ENCODE results near the gene SCGB1C1.
"Not testable (repeated sequence)": the region's sequence is repeated elsewhere in the genome, so short reads cannot be mapped to it uniquely, and the experiment has no call there.

Gene SCGB1C1

GRCh38 chr11:235997-236773 is 43.3 kb downstream of the SCGB1C1 start, which contains the start of gene SIRT3:
SIRT3 (minus strand) TSS chr11:236342; CDS start chr11:236328, 14 bp downstream.
- CTCF ChIA-PET: interaction anchor here (1.9 to 7.9 kb wide), 4 partner anchors 14 to 32 kb away, joined by 4 to 61 read pairs (median 7); no protein-coding TSS in a partner anchor
- Histone ChIP-seq H3K9me3 (ENCODE audit: control extremely low read depth in 1 of 5, control insufficient read depth in 4 of 5, insufficient read depth in 2 of 5, low read depth in 1 of 5, low read length in 4 of 5) (no peaks in the 10 kb centered on the region), H3K27me3 (replicated peaks in 2 of 5; ENCODE audit: control insufficient read depth in 4 of 5, insufficient read depth in 5 of 5, low read length in 4 of 5) (no peaks in the 10 kb centered on the region), H3K27ac (ENCODE audit: insufficient read depth in 1 of 2, low read depth in 1 of 2, low read length in 2 of 2, poor library complexity in 1 of 2, severe bottlenecking in 2 of 2) (peak within 1 kb of the TSS; percentile 93 to 97), H3K36me3 (ENCODE audit: control insufficient read depth in 4 of 4, insufficient read depth in 4 of 4, low read length in 3 of 4) (peaks cover 2 to 17% (median 6%) of the 10 kb centered on the region in 4 experiments), H3K4me1 (ENCODE audit: control extremely low read depth in 1 of 4, control insufficient read depth in 4 of 4, insufficient read depth in 4 of 4, low read length in 3 of 4) (peaks cover 12 to 28% (median 19%) of the 10 kb centered on the region in 4 experiments), H3K4me3 (ENCODE audit: control insufficient read depth in 1 of 7, extremely low read depth in 1 of 7, insufficient read depth in 4 of 7, low read depth in 2 of 7, low read length in 6 of 7) (peak within 1 kb of the TSS; percentile 88 to 99 (median 94))
- 0% methylated on average over 24 of the region's 70 CpGs for WGBS (ENCODE audit: insufficient coverage)
- POLR2A ChIA-PET: interaction anchor here (1.5 to 1.6 kb wide), 2 partner anchors 29 to 31 kb away, joined by 4 to 11 read pairs; partner anchors contain the start of genes BET1L and RIC8A
- DNase-seq: peak; percentile 83 to 92 (median 91)

- Histone ChIP-seq H3K27me3 (replicated peaks in 2 of 5; ENCODE audit: control insufficient read depth in 4 of 5, insufficient read depth in 5 of 5, low read length in 4 of 5) (no peaks in the 10 kb centered on the region), H3K9me3 (ENCODE audit: control extremely low read depth in 1 of 5, control insufficient read depth in 4 of 5, insufficient read depth in 2 of 5, low read depth in 1 of 5, low read length in 4 of 5) (no peaks in the 10 kb centered on the region), H3K27ac (ENCODE audit: insufficient read depth in 1 of 2, low read depth in 1 of 2, low read length in 2 of 2, poor library complexity in 1 of 2, severe bottlenecking in 2 of 2) (peak within 1 kb of the TSS; percentile 93 to 97), H3K36me3 (ENCODE audit: control insufficient read depth in 4 of 4, insufficient read depth in 4 of 4, low read length in 3 of 4) (peaks cover 2 to 26% (median 10%) of the 10 kb centered on the region in 4 experiments), H3K4me1 (ENCODE audit: control extremely low read depth in 1 of 4, control insufficient read depth in 4 of 4, insufficient read depth in 4 of 4, low read length in 3 of 4) (peaks cover 12 to 28% (median 19%) of the 10 kb centered on the region in 4 experiments), H3K4me3 (ENCODE audit: control insufficient read depth in 1 of 7, extremely low read depth in 1 of 7, insufficient read depth in 4 of 7, low read depth in 2 of 7, low read length in 6 of 7) (peak within 1 kb of the TSS; percentile 88 to 99 (median 94))
- peak; percentile 89 to 91 (median 90) for DNase-seq
- ChIA-PET POLR2A (interaction anchor here (0.6 to 1.6 kb wide), 3 partner anchors 30 to 68 kb away, joined by 3 to 11 read pairs (median 4); partner anchors contain the start of genes BET1L and RIC8A), CTCF (interaction anchor here (1.1 to 7.9 kb wide), 6 partner anchors 13 to 40 kb away, joined by 3 to 61 read pairs (median 5); no protein-coding TSS in a partner anchor)
- WGBS (ENCODE audit: insufficient coverage): 0% methylated on average over 55 of the region's 62 CpGs
Observed at GRCh38 chr11:236774-237767, 44.2 kb downstream of the SCGB1C1 start, which contains the start of gene PSMD13. PSMD13 (plus strand) TSS chr11:236976; CDS start chr11:237050, 74 bp downstream.

DNA sequence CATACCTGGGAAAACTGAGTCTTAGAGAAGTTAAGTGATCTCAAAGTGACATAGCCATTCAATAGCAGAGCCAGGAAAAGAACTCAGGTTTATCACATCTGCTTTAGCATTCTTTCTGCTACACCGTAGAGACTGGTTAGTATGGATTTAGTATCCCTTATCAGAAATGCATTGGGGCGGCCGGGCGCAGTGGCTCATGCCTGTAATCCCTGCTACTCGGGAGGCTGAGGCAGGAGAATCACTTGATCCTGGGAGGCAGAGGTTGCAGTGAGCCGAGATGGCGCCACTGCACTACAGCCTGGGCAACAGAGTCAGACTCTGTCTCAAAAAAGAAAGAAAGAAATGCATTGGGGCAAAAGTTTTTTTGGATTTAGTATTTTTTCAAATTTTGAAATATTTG is 45.5 kb downstream of the SCGB1C1 start:
- H3K27me3 ChIP-seq (replicated peaks in 2 of 5; ENCODE audit: control insufficient read depth in 4 of 5, insufficient read depth in 5 of 5, low read length in 4 of 5); H3K9me3 ChIP-seq (ENCODE audit: control extremely low read depth in 1 of 5, control insufficient read depth in 4 of 5, insufficient read depth in 2 of 5, low read depth in 1 of 5, low read length in 4 of 5); DNase-seq; POLR2A ChIA-PET: not testable (repeated sequence)
- H3K36me3 ChIP-seq (ENCODE audit: control insufficient read depth in 4 of 4, insufficient read depth in 4 of 4, low read length in 3 of 4): peaks cover 5 to 33% (median 13%) of the 10 kb centered on the region in 4 experiments
- H3K4me1 ChIP-seq (ENCODE audit: control extremely low read depth in 1 of 4, control insufficient read depth in 4 of 4, insufficient read depth in 4 of 4, low read length in 3 of 4): peaks cover 12 to 28% (median 19%) of the 10 kb centered on the region in 4 experiments
- CTCF ChIA-PET: interaction anchor here (1.0 to 7.9 kb wide), 6 partner anchors 12 to 41 kb away, joined by 3 to 61 read pairs (median 4); no protein-coding TSS in a partner anchor
- H3K27ac ChIP-seq (ENCODE audit: insufficient read depth in 1 of 2, low read depth in 1 of 2, low read length in 2 of 2, poor library complexity in 1 of 2, severe bottlenecking in 2 of 2): peak overlapping the region in 1 of 2 experiments; percentile 97
- H3K4me3 ChIP-seq (ENCODE audit: control insufficient read depth in 1 of 7, extremely low read depth in 1 of 7, insufficient read depth in 4 of 7, low read depth in 2 of 7, low read length in 6 of 7): peak overlapping the region in 1 of 7 experiments; percentile 99
- 96% methylated on average over 7 of the region's 7 CpGs for WGBS (ENCODE audit: insufficient coverage)

DNA sequence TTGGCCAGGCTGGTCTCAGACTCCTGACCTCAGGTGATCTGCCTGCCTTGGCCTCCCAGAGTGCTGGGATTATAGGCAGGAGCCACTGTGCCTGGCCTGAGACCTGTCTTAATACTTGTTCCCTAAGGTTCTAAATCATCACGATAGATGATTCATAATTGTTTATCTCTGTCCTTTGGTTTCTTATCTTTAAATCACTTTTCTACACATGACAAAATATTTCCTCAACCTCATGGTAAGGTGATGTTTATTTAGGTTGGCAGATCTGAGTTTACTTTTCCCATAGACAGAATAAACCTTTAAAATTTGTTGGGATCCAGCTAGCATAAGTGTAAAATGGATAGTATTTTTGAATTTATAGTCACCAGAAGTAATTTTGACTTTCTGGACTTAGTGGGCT is 47.4 kb downstream of the SCGB1C1 start:
- WGBS (ENCODE audit: insufficient coverage): no CpG with 5 or more reads among the region's 1 CpG
- Histone ChIP-seq H3K9me3 (ENCODE audit: control extremely low read depth in 1 of 5, control insufficient read depth in 4 of 5, insufficient read depth in 2 of 5, low read depth in 1 of 5, low read length in 4 of 5) (no peaks in the 10 kb centered on the region), H3K4me3 (ENCODE audit: control insufficient read depth in 1 of 7, extremely low read depth in 1 of 7, insufficient read depth in 4 of 7, low read depth in 2 of 7, low read length in 6 of 7) (no peak overlapping the region), H3K4me1 (ENCODE audit: control extremely low read depth in 1 of 4, control insufficient read depth in 4 of 4, insufficient read depth in 4 of 4, low read length in 3 of 4) (peaks cover 12 to 23% (median 16%) of the 10 kb centered on the region in 4 experiments), H3K36me3 (ENCODE audit: control insufficient read depth in 4 of 4, insufficient read depth in 4 of 4, low read length in 3 of 4) (peaks cover 9 to 50% (median 24%) of the 10 kb centered on the region in 4 experiments), H3K27ac (ENCODE audit: insufficient read depth in 1 of 2, low read depth in 1 of 2, low read length in 2 of 2, poor library complexity in 1 of 2, severe bottlenecking in 2 of 2) (no peak overlapping the region), H3K27me3 (replicated peaks in 2 of 5; ENCODE audit: control insufficient read depth in 4 of 5, insufficient read depth in 5 of 5, low read length in 4 of 5) (no peaks in the 10 kb centered on the region)
- DNase-seq: no peak
- ChIA-PET CTCF (interaction anchor here (1.1 to 7.9 kb wide), 4 partner anchors 10 to 64 kb away, joined by 3 to 61 read pairs (median 5); partner anchors contain the start of gene IFITM5), POLR2A (no interaction called here)

DNA sequence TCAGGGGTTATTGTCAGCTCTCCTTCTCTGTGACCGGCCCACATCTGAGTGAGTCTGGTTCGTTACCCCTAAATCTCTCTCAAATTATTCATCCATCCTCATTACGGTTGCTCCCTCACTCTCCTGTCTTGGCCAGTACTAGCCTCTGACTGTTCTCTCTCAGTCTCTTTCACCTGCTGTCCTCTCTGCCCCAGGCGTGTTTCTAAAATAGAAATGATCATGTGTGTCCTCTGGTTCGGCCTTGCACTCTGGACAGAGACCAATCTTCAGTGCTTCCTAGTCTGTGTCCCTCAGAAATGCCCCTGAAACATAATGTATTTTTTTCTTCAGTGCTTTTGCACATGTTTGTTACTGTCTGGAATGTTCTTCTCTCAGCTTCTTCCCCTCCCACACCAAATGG is 48.8 kb downstream of the SCGB1C1 start:
- no peaks in the 10 kb centered on the region for H3K27me3 ChIP-seq (replicated peaks in 2 of 5; ENCODE audit: control insufficient read depth in 4 of 5, insufficient read depth in 5 of 5, low read length in 4 of 5)
- 95% methylated on average over 5 of the region's 5 CpGs for WGBS (ENCODE audit: insufficient coverage)
- DNase-seq: no peak
- H3K4me3 ChIP-seq (ENCODE audit: control insufficient read depth in 1 of 7, extremely low read depth in 1 of 7, insufficient read depth in 4 of 7, low read depth in 2 of 7, low read length in 6 of 7): no peak overlapping the region
- no peak overlapping the region for H3K27ac ChIP-seq (ENCODE audit: insufficient read depth in 1 of 2, low read depth in 1 of 2, low read length in 2 of 2, poor library complexity in 1 of 2, severe bottlenecking in 2 of 2)
- POLR2A ChIA-PET: no interaction called here
- CTCF ChIA-PET: interaction anchor here (0.9 to 7.9 kb wide), 3 partner anchors 8 to 58 kb away, joined by 4 to 61 read pairs (median 7); partner anchors contain the start of gene IFITM5
- H3K9me3 ChIP-seq (ENCODE audit: control extremely low read depth in 1 of 5, control insufficient read depth in 4 of 5, insufficient read depth in 2 of 5, low read depth in 1 of 5, low read length in 4 of 5): no peaks in the 10 kb centered on the region
- H3K36me3 ChIP-seq (ENCODE audit: control insufficient read depth in 4 of 4, insufficient read depth in 4 of 4, low read length in 3 of 4): peaks cover 9 to 63% (median 35%) of the 10 kb centered on the region in 4 experiments
- peaks cover 8 to 14% (median 12%) of the 10 kb centered on the region in 4 experiments for H3K4me1 ChIP-seq (ENCODE audit: control extremely low read depth in 1 of 4, control insufficient read depth in 4 of 4, insufficient read depth in 4 of 4, low read length in 3 of 4)

Data from common myeloid progenitor, CD34-positive (primary cell).